Breast epithelium (tissue), 3 donors: Measurements from ENCODE around the gene ANAPC10.

Source experiments
- CTCF ChIP-seq, 3 donors: fragments of 450-650 bp; IDR thresholded peaks; one replicate each; pipeline ENCODE4 v1.5.1; 2016 to 2017; ENCODE audit warnings: antibody characterized with exemption in 3 of 3, mild to moderate bottlenecking in 3 of 3, moderate library complexity in 3 of 3
- POLR2A ChIP-seq: fragments of 450-650 bp; IDR thresholded peaks from one replicate; pipeline ENCODE4 v1.6.1; 2016; ENCODE audit warnings: antibody characterized with exemption, mild to moderate bottlenecking, moderate library complexity

DNA sequence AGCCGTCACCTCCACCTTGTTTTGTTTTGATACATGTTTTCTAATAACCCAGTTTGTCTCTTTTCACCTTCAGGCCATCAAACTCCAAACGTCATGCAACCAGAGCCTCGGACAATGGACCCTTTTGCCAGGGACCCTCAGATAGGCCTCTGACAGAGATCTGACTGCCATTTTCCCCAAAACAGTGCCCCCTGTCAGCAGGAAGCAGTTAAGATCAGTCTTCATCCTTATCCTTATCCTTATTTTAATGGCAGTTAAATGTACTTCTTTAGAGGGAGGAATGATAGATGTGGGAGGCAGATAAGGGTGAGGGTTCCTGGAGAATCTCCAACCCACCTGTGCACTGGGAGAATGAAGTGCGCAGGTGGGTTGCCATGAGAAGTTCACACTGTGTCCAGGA is 135.7 kb downstream of the ANAPC10 start:
- no peak for TF ChIP-seq POLR2A
- TF ChIP-seq CTCF (IDR thresholded peaks at IDR 0.05) = no peak
